HepG2 (cell line): ENCODE results near the gene STAT5A. TPM values are rescaled to one million over a fixed set of nuclear protein-coding genes. Genes with fewer than 3 reads are reported as not detected.

Source experiments
- AHDC1 ChIP-seq: sonication (generic); formaldehyde crosslinking; IDR thresholded peaks from 2 replicates; pipeline ENCODE4 v1.5.1; 2020; ENCODE audit warnings: mild to moderate bottlenecking, missing genetic modification reagents, borderline replicate concordance
- ATM ChIP-seq: fragments of 450-650 bp; IDR thresholded peaks from 2 replicates; pipeline ENCODE4 v1.7.1; 2017; ENCODE audit warnings: mild to moderate bottlenecking, borderline replicate concordance
- GABPB1 ChIP-seq: IDR thresholded peaks from 2 replicates; pipeline ENCODE4 v1.6.1; 2016; ENCODE audit warnings: mild to moderate bottlenecking, missing genetic modification reagents, moderate library complexity, missing compliant biosample characterization
- HNF4A ChIP-seq: sonication (generic); formaldehyde crosslinking; IDR thresholded peaks from 2 replicates; pipeline ENCODE4 v1.4.0; 2020; ENCODE audit warnings: missing genetic modification reagents
- JARID2 ChIP-seq: sonication (generic); formaldehyde crosslinking; IDR thresholded peaks from 2 replicates; pipeline ENCODE4 v1.8.1; 2023; ENCODE audit warnings: missing genetic modification reagents, inconsistent platforms; ENCODE audit not compliant: insufficient replicate concordance
- MIXL1 ChIP-seq: IDR thresholded peaks from 2 replicates; pipeline ENCODE4 v1.6.1; 2016
- PAXIP1 ChIP-seq: sonication (generic); formaldehyde crosslinking; conservative IDR thresholded peaks from 2 replicates; pipeline ENCODE4 v1.4.0; 2020; ENCODE audit warnings: mild to moderate bottlenecking, missing genetic modification reagents, moderate library complexity
- THYN1 ChIP-seq: sonication (generic); formaldehyde crosslinking; IDR thresholded peaks from 2 replicates; pipeline ENCODE4 v1.8.1; 2023; ENCODE audit warnings: low read depth, mild to moderate bottlenecking, moderate library complexity, missing genetic modification reagents, borderline replicate concordance
- ZHX1 ChIP-seq: sonication (generic); formaldehyde crosslinking; IDR thresholded peaks from 2 replicates; pipeline ENCODE4 v1.8.1; 2022; ENCODE audit warnings: low read depth, mild to moderate bottlenecking, missing genetic modification reagents
- ZNF138 ChIP-seq: sonication (generic); formaldehyde crosslinking; IDR thresholded peaks from 2 replicates; pipeline ENCODE4 v1.5.0; 2020; ENCODE audit warnings: mild to moderate bottlenecking, low read depth, missing genetic modification reagents
- ZNF296 ChIP-seq: sonication (generic); formaldehyde crosslinking; conservative IDR thresholded peaks from 2 replicates; pipeline ENCODE4 v1.5.0; 2020; ENCODE audit warnings: mild to moderate bottlenecking, missing genetic modification reagents
- ZNF3 ChIP-seq: IDR thresholded peaks from 2 replicates; pipeline ENCODE4 v1.7.0; 2017; ENCODE audit warnings: inconsistent platforms
- ZNF383 ChIP-seq: sonication (generic); formaldehyde crosslinking; IDR thresholded peaks from 2 replicates; pipeline ENCODE4 v1.4.0; 2020; ENCODE audit warnings: missing genetic modification reagents, mild to moderate bottlenecking, borderline replicate concordance
- ZNF605 ChIP-seq: sonication (generic); formaldehyde crosslinking; IDR thresholded peaks from 2 replicates; pipeline ENCODE4 v1.8.0; 2022; ENCODE audit warnings: mild to moderate bottlenecking, missing genetic modification reagents
- polyA plus RNA-seq, 8 experiments: library from polyadenylated mRNA; depleted of rRNA in 3 of 8; stranded (reverse) in 7 of 8; unstranded in 1 of 8; fragments of >200 nt; fragmentation: Illumina TruSeq in 4 of 8; extraction: Trizol in 4 of 8; gene quantifications; 2 replicates each; pipeline versions ENCODE4 v1.2.1 to v1.2.3, GENCODE V29; 2011 to 2016; ENCODE audit warnings: low read depth in 4 of 8, missing spikeins in 1 of 8, mixed read lengths in 1 of 8; ENCODE audit not compliant: insufficient read depth in 1 of 8
- total RNA-seq, 5 experiments: library from RNA; depleted of rRNA; stranded (reverse); fragments of >200 nt; fragmentation: Illumina TruSeq; extraction: Trizol; gene quantifications; 2 replicates each; pipeline ENCODE4 v1.2.3, GENCODE V29; 2016; ENCODE audit warnings: low read depth in 1 of 5
- TF ChIP-seq, protein P1 (sequence below): conservative IDR thresholded peaks from 2 replicates; pipeline ENCODE4 v1.6.1; 2018; ENCODE audit warnings: missing genetic modification reagents

STAT5A gene
- total and polyA plus RNA-seq, 2 of the 13 experiments (the other 11 are each of a cell fraction or from before 2014, with no cell fraction given) = 1.4 to 4.1 TPM

DNA sequence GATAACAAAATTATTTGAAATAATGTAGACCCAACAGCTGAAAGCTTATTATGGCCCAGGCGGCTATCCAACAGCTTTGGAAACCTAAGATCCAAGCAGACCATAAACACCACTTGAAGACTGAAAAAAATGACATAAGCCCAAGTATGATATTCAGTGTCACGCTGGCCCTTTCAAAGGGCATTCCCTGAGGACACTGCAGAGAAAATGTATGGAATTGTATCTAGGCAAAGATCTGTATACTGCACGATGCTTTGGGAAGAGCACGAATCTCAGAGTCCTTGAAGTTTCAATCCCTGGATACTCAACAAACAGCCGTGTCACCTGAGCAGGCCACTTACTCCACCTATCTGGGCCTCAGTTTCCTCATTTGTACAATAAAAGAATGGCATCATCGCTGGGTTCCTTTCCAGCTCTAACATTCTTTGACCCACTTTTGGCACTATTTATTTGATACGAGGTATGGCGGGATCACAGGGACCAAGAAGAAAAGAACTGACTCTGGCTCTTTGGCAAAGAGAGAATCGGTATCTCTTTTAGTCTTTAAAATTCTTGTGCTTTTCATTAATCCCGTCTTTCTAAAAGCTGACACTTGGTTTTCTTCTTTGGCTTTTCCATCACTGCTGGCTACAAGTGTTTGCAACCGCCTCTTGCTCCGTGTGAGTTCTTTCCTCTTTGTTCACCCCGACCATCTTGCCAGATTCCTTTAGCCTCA, 13.3 kb upstream of the STAT5A start (continued):
- TF ChIP-seq, protein P1, sequence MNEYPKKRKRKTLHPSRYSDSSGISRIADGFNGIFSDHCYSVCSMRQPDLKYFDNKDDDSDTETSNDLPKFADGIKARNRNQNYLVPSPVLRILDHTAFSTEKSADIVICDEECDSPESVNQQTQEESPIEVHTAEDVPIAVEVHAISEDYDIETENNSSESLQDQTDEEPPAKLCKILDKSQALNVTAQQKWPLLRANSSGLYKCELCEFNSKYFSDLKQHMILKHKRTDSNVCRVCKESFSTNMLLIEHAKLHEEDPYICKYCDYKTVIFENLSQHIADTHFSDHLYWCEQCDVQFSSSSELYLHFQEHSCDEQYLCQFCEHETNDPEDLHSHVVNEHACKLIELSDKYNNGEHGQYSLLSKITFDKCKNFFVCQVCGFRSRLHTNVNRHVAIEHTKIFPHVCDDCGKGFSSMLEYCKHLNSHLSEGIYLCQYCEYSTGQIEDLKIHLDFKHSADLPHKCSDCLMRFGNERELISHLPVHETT (CRISPR knock-in tag) = no peak
- TF ChIP-seq PAXIP1 (CRISPR knock-in tag) = no peak
- TF ChIP-seq ZNF138 (CRISPR knock-in tag) = no peak
- no peak for TF ChIP-seq JARID2 (CRISPR knock-in tag)
- TF ChIP-seq ATM = no peak
- no peak for TF ChIP-seq ZNF605
- TF ChIP-seq ZHX1 = no peak
- peak; percentile 79; the same call in 1 of the 2 replicates for TF ChIP-seq ZNF3 (CRISPR knock-in tag)
- no peak for TF ChIP-seq ZNF383 (CRISPR knock-in tag)
- no peak for TF ChIP-seq ZNF296 (CRISPR knock-in tag)
- 0 out of 2 replicates have a peak, but pooled peaks have one; percentile 5 for TF ChIP-seq HNF4A (CRISPR knock-in tag)
- no peak for TF ChIP-seq MIXL1 (CRISPR knock-in tag)
- no peak for TF ChIP-seq GABPB1 (CRISPR knock-in tag)
- no peak for TF ChIP-seq THYN1 (CRISPR knock-in tag)
- TF ChIP-seq AHDC1 = no peak
